ENCODE measurements around the gene HIVEP3. TPM values are rescaled to one million over a fixed set of nuclear protein-coding genes. Genes with fewer than 3 reads are reported as not detected.

HIVEP3 gene
- total RNA-seq, 1 donor from 2014 or later, result 38.9 TPM

- intact Hi-C loops (cut with micrococcal nuclease), result loop anchor here (10.0 kb wide), 2 partner anchors 535 to 655 kb away; partner anchors contain the start of genes FOXJ3, PPCS and ZMYND12
Measured at GRCh38 chr1:41799723-41800122, 119.0 kb downstream of the HIVEP3 start.

DNA sequence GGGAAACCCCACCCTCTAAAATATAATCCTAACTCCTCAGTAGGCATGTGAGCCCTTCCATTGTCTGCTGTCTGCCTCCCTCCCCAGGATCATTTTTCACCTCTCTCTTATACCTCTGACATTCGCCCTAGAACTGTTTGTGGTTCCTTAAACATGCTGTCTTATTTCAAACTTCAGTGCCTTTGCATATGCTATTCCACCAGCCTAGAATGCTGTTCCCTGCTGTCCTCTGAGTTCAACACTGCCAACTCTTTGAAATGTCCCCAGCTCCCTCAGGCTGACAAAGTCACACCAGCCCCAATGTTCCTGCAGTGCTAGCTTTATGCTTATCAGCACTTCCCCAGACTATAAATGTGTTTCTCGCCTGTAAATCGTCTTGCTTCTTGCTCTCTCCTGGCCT, 119.5 kb downstream of the HIVEP3 start:
- intact Hi-C loops (cut with micrococcal nuclease), result no loop called here

- intact Hi-C loops (cut with micrococcal nuclease), result no loop called here
Measured at GRCh38 chr1:41795205-41795762, 123.4 kb downstream of the HIVEP3 start.

- intact Hi-C loops (cut with micrococcal nuclease), result no loop called here
Measured at GRCh38 chr1:41794031-41794430, 124.7 kb downstream of the HIVEP3 start.

GRCh38 chr1:41792485-41792770, 126.3 kb downstream of the HIVEP3 start:
- intact Hi-C loops (cut with micrococcal nuclease), result loop anchor here (2.0 kb wide), 2 partner anchors 14 to 42 kb away; no protein-coding TSS in a partner anchor

GRCh38 chr1:41791667-41792484, 126.8 kb downstream of the HIVEP3 start:
- intact Hi-C loops (cut with micrococcal nuclease), result loop anchor here (1.0 to 2.0 kb wide), 3 partner anchors 15 to 99 kb away; no protein-coding TSS in a partner anchor

GRCh38 chr1:41790351-41790750, 128.4 kb downstream of the HIVEP3 start:
- intact Hi-C loops (cut with micrococcal nuclease), result no loop called here

GRCh38 chr1:41789661-41790330, 128.9 kb downstream of the HIVEP3 start:
- intact Hi-C loops (cut with micrococcal nuclease), result no loop called here

- intact Hi-C loops (cut with micrococcal nuclease), result no loop called here
Measured at GRCh38 chr1:41788427-41788826, 130.3 kb downstream of the HIVEP3 start.

DNA sequence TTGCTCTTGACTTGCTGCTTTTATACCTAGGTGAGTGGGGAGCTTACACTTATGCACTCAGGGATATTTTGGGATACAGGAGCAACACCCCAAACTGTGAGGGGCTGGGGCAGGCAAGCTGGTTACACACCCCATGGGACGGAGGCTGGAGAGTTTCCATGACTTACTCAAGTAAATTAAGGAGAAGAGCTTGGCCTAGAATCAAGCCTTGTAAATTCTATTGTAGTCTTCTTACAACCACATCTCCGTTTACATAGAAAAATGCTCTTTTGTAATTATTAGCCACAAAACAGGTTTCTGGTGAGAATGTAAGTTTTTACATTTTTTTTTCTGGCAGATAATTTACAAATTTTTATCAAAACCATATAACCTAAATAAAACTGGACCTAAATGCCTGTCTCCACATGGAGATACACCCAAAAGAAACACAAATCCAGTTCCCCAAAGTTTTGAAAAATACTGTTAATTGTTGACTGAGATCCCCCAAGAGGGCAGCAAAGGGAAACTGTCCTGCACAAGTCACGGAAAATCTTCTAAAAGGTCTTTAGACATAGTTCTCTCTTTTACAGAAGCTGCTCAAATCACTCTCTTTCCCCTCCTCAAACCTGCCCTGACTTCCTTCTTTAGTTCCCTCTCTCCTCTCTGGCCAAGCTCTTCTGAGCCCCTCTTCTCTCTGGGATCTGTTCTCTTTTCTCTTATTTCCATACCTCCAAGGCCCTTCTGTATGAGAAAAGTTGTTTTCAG, 134.0 kb downstream of the HIVEP3 start:
- intact Hi-C loops (cut with micrococcal nuclease), result no loop called here

DNA sequence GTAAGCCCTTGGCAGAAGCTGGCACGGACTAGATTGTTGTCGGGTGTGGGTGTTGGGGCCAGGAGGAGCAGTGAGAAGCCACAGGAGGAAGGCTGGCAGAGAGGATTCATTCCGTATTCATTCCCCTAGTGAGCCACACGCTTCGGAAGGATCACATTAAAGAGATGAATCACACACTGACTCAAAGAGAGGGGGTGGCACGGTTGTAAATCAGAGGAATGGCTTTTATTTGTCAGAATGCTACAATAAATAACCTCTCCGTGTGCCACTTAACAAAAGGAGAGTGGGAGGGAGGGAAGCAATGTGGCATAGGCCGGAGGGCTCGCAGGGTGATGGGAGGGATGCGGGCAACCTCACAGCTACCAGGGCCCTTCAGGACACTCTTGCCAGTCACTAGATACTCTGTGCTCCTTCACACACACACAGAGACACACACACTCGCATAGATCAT, 135.5 kb downstream of the HIVEP3 start:
- intact Hi-C loops (cut with micrococcal nuclease), result no loop called here

DNA sequence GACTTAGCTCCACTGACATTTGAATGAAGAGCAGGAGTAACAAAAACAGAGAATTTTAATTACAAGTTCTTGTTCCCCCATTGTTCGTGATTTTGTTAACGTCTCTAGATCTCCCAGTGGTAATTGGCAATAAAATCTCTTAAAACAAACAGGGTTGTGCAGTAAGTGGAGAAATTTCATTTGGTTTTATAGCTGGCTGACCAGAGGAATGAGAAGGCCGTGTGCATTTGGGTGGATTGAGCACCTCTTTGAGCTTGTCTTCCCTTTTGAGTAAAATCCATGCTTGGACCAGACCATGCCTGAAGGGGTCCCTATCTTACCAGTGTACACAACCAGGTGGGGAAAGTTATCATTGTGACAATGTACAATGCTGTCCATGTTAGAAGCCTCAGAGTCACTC, 137.8 kb downstream of the HIVEP3 start:
- intact Hi-C loops (cut with micrococcal nuclease), result no loop called here

- intact Hi-C loops (cut with micrococcal nuclease), result no loop called here
Measured at GRCh38 chr1:41780322-41780721, 138.4 kb downstream of the HIVEP3 start.

GRCh38 chr1:41779360-41779759, 139.4 kb downstream of the HIVEP3 start:
- intact Hi-C loops (cut with micrococcal nuclease), result no loop called here

- intact Hi-C loops (cut with micrococcal nuclease), result no loop called here
Measured at GRCh38 chr1:41777695-41778094, 141.0 kb downstream of the HIVEP3 start.

DNA sequence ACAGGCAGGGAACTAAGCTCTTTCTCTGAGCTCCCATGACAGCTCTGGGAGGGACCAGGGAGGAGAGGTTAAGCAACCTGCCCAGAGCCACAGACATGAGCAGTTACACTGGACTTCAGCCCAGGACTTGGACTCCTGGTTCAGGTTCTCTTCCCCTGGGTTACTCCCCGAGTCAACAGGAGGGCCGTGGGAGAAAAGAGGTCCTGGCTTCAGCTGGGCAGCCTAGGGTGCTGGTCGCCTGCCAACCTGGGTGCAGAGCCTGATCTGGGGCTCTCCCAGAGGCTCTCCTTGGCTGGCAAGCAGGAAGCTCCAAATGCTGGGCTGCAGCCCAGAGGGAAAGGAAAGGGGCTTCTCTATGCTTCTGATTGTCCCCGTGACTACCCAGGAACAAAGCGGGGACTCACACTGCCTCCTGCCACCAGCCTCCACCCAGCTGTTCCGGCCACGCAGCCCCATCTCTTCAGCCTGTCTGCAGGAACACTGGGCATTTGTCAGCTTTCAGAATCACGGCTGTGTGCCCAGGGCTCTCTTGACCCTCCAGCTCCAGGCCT, 141.8 kb downstream of the HIVEP3 start:
- intact Hi-C loops (cut with micrococcal nuclease), result no loop called here

DNA sequence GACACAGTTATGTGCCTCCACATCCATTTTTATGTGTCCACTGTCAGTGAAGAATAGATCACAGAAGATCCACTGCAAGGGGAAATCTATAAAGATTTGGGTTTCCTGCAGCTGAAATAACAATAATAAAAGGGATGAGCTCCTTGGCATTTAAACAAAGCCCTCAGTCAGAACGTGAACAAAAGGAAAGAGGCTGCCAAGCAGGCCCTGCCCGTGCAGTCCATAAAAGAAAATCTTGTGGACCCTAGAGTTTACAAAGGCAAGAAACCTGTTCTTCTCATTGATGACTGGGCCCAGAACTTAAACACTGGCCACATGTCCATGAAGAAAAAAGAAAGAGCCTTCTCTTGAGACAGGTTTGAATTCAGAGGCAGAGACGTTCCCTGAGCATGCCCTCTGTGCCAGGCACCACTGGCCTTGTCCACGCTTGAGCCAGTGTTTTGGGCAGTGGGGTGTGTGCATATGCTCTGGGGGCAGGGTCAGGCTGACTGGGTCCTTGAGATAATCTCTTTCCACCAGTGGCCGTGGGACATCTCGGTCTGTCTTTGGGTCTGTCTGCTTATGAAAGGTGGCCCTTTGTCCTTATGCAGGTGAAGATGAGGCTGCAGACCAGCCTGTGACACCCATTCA, 142.7 kb downstream of the HIVEP3 start:
- intact Hi-C loops (cut with micrococcal nuclease), result no loop called here

DNA sequence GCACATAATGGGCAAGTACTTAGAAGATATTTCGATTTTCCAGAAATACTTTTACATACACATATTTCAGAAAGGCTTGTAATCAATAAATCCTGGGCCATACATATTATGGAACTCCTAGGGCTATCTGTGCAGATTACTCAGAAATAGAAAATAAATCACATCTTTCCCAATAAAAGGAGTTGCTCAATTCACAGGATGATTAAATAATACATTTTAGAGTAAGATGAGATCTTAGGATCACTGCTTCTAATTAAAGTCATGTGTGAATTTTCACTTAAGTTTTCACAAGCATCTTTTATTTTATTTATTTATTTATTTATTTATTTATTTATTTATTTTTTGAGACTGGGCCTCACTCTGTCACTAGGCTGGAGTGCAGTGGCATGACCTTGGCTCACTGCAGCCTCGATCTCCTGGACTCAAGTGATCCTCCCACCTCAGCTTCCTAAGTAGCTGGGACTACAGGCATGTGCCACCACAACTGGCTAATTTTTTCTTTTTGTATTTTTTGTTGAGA, 144.2 kb downstream of the HIVEP3 start:
- intact Hi-C loops (cut with micrococcal nuclease), result no loop called here

DNA sequence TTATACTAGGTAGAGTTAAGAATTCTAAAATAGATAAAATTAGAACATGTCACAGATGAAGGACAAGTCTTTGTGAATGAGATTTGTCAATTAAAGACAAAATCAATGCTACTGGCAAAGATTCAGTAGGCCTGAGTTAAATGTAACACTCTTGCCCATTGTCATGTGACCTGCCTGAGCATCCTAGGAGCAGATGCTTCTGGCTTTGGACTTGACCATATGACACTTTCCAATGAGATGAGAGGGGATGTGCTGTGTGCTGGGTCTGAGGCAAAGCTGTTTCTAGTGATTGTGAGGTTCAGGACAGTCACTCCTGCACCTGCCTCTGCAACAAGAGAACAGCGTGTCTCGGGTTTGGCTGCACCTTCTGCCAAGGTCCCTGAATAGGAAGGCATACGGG, 144.9 kb downstream of the HIVEP3 start:
- intact Hi-C loops (cut with micrococcal nuclease), result no loop called here

GRCh38 chr1:41773144-41773591, 145.6 kb downstream of the HIVEP3 start:
- intact Hi-C loops (cut with micrococcal nuclease), result no loop called here

DNA sequence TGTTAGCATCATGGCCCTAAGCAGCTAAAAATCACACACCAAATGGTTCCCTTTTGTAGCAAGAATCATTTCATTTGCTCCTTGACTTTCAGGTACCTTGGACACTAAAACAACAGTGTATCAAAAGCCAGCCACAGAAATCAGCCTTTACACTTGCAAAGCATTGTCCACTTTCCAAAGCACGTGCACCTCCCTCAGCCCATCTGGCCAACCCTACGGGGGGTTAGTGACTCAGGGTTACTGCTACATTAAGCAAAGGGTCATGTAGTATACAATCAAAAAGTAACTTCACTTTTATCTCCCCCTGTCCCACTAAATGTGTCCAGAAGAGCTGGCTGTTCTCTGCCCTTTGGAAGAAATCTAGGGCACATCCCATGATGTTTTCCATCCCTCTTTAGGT, 149.7 kb downstream of the HIVEP3 start:
- intact Hi-C loops (cut with micrococcal nuclease), result no loop called here

Measured in T-helper 1 cell treated with Interleukin-12 subunit alpha and Interleukin-12 subunit beta and Interleukin-4 antibody, amounts not matched to agents 30 ng/mL and 1 ng/mL, for 36 hours (primary cell).